ENCODE data around the gene ITGA2.
A peak's percentile ranks its signal among the peaks of the same experiment; 100 is the strongest.
"Not testable (repeated sequence)": the region's sequence is repeated elsewhere in the genome, so short reads cannot be mapped to it uniquely, and the experiment has no call there.

Gene ITGA2

DNA sequence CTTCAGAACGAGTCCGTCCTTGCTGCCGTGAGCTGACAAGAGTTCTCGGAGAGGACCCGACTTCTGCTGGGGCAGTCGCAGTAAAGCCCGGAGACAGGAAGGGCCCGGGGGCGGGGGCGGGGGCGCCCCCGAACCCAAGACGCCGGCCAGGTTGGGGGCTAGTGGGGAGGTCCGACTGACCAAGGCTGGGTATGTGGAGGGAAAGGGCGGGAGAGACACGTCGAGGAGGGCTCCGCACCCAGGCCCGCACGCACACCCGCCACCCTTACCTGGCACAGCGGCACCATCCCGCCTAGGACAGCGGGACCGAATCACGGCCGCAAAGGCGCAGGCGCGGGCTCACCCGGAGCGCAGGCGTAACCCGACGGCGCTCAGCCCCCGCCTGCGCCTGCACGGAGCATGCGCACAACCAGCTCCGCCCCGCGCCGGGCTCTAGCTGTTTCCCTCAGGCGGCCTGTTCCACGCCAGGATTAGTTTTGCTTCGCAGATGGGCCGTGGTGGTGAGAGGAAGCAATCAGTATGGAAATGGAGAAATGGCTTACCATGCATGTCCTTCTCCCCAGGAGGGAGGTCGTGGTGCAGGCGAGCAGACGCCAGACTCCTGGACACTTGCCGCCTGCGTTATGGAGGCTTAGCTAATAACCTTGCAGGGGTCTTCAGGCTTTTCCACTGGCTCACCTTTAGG is 120.4 kb downstream of the ITGA2 start, which contains the start of gene MOCS2:
TSS of gene MOCS2 (minus strand) at position 315 of the 685 bp plus-strand sequence. CDS start 2,583 bp downstream, outside the sequence.
- peak; percentile 93 for DNase-seq

DNA sequence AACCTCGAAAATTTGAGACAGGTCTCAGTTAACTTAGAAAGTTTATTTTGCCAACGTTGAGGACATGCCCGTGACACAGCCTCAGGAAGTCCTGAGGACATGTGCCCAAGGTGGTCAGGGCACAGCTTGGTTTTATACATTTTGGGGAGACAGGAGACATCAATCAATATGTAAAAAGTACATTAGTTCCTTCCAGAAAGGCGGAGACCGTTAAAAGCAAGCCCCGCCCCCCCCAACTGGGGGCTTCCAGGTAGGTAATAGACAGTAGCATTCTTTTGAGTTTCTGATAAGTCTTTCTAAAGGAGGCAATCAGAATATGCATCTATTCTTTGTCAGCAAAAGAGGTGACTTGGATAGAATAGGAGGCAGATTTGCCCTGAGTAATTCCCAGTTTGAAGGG is 121.0 kb downstream of the ITGA2 start:
- DNase-seq, result no peak

DNA sequence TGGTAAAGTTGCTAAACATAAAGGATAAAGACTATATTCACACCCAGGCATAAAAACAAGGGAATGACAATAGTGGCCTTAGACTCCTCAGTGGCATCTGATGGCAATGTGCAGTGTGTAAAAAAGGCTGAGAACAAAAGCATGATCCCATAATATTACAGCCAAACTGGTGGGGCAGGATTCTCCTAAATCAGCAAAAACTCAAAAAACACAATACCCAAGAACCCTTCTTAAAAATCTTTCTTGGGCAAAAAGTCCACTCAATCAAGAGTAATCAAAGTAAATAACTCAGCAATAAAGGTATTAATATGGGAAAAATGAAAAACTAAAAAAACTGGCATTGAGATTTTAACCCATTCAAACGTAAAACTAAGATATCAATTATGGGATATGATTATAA is 122.0 kb downstream of the ITGA2 start:
- DNase-seq, result no peak

DNA sequence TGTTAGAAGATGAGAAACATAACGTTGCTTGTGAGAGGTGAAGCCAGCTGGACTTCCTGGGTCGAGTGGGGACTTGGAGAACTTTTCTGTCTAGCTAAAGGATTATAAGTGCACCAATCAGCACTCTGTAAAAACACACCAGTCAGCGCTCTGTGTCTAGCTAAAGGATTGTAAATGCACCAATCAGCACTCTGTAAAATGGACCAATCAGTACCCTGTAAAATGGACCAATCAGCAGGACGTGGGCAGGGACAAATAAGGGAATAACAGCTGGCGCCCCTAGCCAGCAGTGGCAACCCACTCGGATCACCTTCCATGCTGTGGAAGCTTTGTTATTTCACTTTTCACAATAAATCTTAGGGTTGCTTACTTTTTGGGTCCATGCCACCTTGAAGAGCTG is 123.2 kb downstream of the ITGA2 start:
- not testable (repeated sequence) for DNase-seq

DNA sequence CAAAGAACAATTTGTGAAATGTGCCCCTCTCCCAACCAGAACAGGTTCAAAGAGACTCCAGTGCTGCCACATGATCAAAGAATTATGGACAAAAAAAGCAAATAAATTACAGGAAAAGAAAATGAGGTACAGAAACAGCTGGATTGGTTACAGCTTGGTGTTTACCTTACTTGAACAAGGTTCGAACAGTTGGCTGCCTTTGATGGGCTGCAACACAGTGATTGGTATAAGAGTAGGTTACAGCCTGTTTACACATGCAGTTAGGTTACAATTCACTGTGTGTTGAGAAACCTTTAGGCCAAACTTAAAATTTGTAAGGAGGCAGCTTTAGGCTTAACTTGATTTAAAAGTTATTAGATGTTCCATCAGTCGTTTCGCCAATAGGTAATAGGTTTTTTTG is 123.8 kb downstream of the ITGA2 start:
- DNase-seq, result no peak

DNA sequence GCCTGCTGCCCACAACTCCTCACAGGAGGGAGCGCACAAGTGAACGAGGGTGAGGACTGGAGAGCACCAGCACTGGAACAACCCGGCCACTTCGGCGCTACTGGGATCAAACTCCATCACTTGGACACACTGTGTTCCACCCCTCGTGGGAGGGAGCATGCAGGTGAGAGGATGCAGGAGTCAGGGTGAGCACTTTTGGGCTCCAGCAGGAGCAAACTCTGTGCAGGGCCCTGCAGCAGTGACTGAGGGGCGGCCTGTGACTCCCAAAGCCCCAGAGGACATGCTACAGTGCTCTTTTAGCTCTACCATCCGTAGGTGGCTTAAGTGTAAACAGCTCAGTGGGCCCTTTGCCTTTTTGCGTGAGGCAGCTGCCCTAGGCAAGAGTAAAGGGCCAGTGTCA is 124.8 kb downstream of the ITGA2 start:
- DNase-seq, result no peak

DNA sequence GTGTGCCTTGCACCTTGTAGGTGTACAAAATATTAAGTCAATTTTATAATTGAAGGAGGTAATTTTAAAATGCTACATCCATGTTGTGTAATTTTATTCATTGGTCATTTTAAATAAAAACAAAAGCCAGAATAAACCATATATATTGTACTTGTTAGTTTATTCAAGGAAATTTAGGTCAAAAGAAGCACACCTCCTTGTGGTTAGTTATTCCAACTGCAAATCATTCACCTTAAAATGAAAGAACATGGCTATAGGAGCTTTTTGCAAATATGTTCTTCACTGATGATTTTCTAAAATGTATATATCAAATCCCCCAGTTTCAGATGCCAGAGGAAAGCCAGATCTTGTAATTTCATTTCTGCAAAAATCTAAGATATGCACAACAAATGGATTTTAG is 125.8 kb downstream of the ITGA2 start:
- DNase-seq, result no peak

DNA sequence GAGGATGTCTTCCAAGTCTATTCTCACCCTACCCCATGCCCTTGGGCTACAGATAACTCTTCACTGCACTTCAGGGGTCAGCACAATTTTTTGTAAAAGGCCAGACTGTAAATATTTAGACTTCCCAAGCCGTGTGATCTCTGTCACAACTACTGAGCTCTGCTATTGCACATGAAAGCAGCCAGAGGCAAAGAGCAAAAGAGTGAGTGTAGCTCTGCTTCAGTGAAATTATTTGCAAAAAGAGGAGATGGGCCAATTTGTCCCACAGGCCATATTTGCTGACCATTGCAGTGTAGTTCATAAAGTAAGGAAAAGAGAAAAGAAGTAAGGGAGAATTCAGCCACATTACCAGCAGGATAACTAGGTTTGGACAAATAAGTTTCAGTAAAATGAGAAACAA is 127.4 kb downstream of the ITGA2 start:
- no peak for DNase-seq

DNA sequence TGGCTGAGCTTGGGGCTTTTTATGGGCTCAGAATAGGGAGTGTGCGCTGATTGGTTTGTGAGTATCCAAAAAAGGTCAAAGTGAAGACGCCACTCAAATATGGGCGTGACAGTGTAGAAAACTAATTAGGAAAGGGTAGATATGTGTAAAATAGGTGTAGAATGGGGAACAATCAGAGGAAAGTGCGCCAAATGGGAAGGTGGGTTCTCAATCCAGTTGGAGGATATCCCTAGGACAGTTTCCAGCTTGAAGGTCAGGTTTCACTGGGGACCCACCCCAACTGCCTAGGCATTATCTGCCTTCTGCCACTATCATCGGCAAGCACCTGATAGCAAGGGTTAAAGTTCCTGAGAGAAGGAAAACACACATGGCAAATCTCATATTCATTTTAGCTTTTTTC is 129.7 kb downstream of the ITGA2 start:
- no peak for DNase-seq

DNA sequence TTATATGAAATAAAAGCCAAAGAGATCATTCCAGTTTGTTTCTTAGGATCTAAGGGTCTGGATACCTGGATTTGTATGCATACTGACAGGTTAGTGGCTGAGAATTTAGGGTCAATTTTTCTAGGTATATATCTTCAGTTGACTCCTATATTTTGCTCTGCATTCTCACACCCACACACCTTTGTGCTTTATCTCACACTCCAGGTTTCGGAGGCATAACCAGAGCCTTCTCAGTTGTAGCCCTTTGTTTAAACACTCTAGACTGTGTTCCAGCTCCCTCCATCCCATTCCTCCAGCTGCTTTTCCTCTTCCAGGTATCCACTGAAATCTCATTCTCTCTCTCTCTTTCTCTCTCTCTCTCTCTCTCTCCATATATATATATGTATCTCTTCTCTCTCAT is 131.0 kb downstream of the ITGA2 start:
- no peak for DNase-seq

DNA sequence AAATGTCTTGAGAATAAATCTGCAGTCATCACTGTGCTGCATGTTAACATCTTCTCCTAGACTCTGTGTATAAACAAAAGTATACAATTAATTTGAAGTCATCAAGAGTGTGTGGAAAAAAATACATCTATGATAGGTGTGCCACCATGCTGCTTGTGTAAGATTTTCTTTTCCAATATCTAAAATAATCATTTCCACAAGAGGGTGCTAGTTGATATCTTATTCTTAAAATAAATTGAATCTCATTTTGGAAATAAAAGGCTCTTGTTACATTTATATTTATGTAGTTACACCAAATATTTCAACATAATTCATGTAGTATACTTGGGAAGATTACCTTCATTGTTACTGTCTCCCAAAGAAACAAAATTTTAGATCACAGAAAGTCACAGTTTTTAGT is 134.6 kb downstream of the ITGA2 start:
- DNase-seq, result no peak

DNA sequence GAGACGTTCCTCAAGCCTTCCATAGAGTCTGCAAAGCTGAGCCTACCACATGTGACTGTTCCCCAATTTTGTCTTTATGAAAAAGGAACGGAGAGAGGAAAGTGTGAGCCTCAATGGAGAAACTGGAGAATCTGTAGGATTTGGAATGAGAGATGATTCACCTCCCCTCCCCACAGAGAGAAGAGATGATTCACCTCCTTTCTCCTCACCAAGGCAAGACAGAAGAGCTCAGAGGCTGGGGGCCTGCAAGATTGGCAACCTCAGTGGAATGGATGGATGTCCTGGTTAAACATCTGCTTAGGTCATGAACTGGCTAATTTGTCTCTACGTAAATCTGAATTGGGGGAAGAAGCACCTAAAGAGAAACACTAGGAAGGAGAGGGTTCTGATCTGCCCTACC is 137.4 kb downstream of the ITGA2 start:
- DNase-seq, result no peak

DNA sequence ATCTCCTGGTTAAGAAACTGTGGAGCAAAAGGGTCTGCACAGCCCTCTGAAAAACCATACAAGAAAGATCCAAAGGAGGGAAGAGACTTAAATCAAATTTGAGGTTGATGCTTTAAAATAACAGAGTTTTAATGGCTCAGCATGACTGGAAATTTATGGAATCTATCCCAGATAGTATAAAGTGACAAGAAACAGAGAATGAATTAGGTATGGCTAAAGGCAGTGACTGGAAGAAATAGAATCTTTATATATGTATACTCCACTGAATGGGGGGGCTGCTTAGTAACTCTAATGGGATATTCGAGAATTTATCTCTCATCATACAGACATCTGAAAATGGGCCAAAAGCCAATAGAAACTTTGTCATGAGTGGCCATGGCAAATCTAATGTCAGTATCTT is 138.0 kb downstream of the ITGA2 start:
- DNase-seq, result no peak

DNA sequence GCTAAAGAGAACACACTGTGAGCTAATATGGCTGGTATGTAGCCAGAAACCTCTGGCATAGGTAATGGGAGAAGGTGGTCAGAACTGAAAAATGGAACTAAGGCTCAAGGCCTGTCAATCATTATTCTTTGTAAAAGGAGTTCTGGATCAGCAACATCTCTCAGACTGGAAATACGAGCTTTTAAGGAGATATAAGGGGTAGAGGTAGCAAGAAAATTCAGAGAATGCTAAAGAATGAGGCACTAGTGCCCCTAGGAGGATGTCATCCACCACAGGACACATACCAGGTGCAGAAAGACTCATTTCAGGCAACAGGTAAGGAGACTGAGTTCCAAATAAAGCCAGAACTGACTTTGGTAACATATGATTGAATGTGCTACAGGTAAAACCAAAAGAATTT is 139.3 kb downstream of the ITGA2 start:
- DNase-seq, result no peak

DNA sequence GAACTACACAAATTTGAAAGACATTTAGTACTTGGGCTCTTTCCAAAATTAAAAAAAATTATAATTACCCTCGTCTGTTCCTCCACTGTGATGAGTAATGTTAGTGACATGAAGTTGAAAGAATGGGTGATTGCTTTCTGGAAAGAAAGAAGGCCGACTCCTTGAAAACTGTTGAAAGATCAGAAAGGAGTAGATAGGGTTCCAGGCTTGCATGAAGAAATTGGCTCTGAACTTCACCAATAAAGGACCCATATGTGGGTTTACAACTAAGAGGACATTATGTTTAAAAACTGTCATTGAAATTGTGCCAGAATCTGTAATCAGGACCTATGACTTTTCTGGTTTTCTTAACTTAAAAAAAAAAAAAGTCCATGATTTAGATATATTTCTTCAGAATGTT is 141.1 kb downstream of the ITGA2 start:
- DNase-seq, result no peak

DNA sequence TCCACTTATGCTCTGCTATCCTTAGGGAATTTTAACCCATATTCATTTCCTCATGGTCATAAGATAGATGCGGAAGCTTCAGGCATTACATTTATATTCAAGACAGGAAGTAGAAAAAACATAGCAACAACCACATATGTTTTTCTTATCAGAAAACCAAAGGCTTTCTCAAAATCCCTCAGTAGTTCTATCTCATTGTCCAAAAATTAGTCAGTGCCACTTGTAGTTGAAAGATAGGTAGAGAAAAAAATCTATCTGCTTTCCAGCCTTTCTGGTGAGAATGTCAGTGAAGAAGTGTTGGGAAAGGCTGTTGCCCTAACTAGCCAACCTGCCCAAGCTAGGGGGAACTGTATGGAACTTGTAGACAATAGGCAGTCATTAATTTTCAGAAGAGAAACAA is 143.9 kb downstream of the ITGA2 start:
- no peak for DNase-seq

All from activated CD4-positive, alpha-beta T cell treated with anti-CD3 and anti-CD28 coated beads, Interleukin-2, amount 50 U/mL, for 16 hours (primary cell).